Thyroid gland (tissue), 4 donors: Measurements from ENCODE around the gene CXCL10.
"Not testable (repeated sequence)": the region's sequence is repeated elsewhere in the genome, so short reads cannot be mapped to it uniquely, and the experiment has no call there.

Source experiments
- CTCF ChIP-seq, 6 experiments: fragments of 200-600 bp in 3 of 6; fragments of 450-650 bp in 3 of 6; sonication (generic) in 3 of 6; IDR thresholded peaks; one replicate each; pipeline ENCODE4 v1.5.1; 2016 to 2019; ENCODE audit warnings: antibody characterized with exemption in 6 of 6, mild to moderate bottlenecking in 2 of 6, inconsistent platforms in 1 of 6, moderate library complexity in 1 of 6
- POLR2A ChIP-seq, 2 donors: fragments of 450-650 bp; IDR thresholded peaks; one replicate each; pipeline ENCODE4 v1.6.1; 2017; ENCODE audit warnings: antibody characterized with exemption in 2 of 2, mild to moderate bottlenecking in 2 of 2, moderate library complexity in 1 of 2

DNA sequence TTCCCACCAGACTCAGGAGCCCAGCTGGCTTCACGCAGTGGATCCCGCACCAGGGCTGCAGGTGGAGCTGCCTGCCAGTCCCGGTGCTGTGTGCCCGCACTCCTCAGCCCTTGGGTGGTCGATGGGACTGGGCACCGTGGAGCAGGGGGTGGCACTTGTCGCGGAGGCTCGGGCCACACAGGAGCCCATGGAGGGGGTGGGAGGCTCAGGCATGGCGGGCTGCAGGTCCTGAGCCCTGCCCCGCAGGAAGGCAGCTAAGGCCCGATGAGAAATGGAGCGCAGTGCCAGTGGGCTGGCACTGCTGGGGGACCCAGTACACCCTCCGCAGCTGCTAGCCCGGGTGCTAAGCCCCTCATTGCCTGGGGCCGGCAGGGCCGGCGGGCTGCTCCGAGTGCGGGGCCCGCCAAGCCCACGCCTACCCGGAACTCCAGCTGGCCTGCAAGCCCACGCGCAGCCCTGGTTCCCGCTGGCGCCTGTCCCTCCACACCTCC lies 27.3 kb upstream of the CXCL10 start:
- not testable (repeated sequence) for TF ChIP-seq CTCF, POLR2A (IDR thresholded peaks at IDR 0.05)
